Mammary epithelial cell (primary cell): Measurements from ENCODE around the gene ARSG.

Source experiments
- CTCF ChIP-seq, 2 donors: IDR thresholded peaks in 1 of 2; conservative IDR thresholded peaks in 1 of 2; 2 replicates each; pipeline ENCODE4 v1.5.1; 2011 to 2012; ENCODE audit warnings: inconsistent platforms in 2 of 2, low read length in 2 of 2, mild to moderate bottlenecking in 2 of 2, control low read depth in 1 of 2, low read depth in 1 of 2; ENCODE audit not compliant: insufficient read depth in 1 of 2; ENCODE audit errors: extremely low read depth in 1 of 2
- EZH2 ChIP-seq: IDR thresholded peaks from 2 replicates; pipeline ENCODE4 v1.6.1; 2012; ENCODE audit warnings: low read length, inconsistent platforms, borderline replicate concordance

GRCh38 chr17:68346448-68346847 lies 55.2 kb downstream of the ARSG start:
- TF ChIP-seq EZH2 (no peak), CTCF (conservative IDR thresholded peaks at IDR 0.05 in 1 of 2, IDR thresholded peaks at IDR 0.05 in 1 of 2; ENCODE audit: extremely low read depth in 1 of 2, insufficient read depth in 1 of 2, low read depth in 1 of 2, low read length in 2 of 2) (no peak)
